ENCODE results near the gene RER1. TPM values are rescaled to one million over a fixed set of nuclear protein-coding genes. Genes with fewer than 3 reads are reported as not detected.

RER1 gene
- total and polyA plus RNA-seq, 9 donors = 51.0 to 224 (median 99.0) TPM

DNA sequence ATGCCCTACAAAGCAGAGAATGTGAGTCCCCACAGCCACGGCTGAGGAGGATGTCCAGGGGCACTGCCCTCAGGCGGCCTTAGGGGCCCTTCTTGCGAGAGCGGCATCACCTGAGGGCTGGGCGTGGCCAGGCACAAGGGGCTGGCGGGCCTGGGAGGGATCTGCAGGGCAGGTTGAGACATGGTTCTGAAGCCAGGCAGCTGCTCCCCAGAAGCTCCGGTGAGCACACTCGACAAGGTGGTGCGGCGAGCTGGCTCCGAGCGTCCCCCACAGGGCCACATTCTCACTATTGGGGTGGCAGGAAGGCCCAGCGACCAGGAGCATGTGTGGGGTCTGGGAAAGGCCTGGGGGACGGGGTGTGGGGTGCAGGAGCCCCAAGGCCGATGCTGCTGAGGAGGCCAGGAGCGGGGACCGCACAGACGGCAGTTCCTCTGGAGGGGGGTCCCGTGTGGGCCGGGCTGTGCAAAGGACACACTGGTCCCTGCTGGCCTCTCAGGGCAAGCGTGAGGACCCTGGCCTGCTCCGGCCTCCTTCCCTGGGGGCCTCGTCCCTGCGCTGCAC lies 47.4 kb upstream of the RER1 start:
- no peak for TF ChIP-seq CTCF (IDR thresholded peaks at IDR 0.05)
- TF ChIP-seq POLR2A (IDR thresholded peaks at IDR 0.05) = no peak
- no peak for TF ChIP-seq EP300 (IDR thresholded peaks at IDR 0.05)
- intact Hi-C loops (cut with DNase I) = no loop called here
- H3K4me3 ChIP-seq = no peak overlapping the region
- no peaks in the 10 kb centered on the region for H3K9me3 ChIP-seq
- no peaks in the 10 kb centered on the region for H3K4me1 ChIP-seq (ENCODE audit: insufficient read depth)
- DNase-seq = peak in 2 of 5 donors; percentile 13 to 22
- H3K36me3 ChIP-seq = no peaks in the 10 kb centered on the region
- H3K27ac ChIP-seq = no peak overlapping the region
- H3K27me3 ChIP-seq = no peaks in the 10 kb centered on the region
- WGBS, 3 donors = 89 to 90% (median 89%) methylated on average over 16 to 24 of the region's 24 CpGs

GRCh38 chr1:2344744-2345296 lies 46.8 kb upstream of the RER1 start:
- TF ChIP-seq EP300 (IDR thresholded peaks at IDR 0.05) (no peak), CTCF (IDR thresholded peaks at IDR 0.05) (no peak), POLR2A (IDR thresholded peaks at IDR 0.05) (no peak)
- no peaks in the 10 kb centered on the region for H3K27me3 ChIP-seq
- intact Hi-C loops (cut with DNase I) = no loop called here
- no peaks in the 10 kb centered on the region for H3K4me1 ChIP-seq (ENCODE audit: insufficient read depth)
- H3K9me3 ChIP-seq = no peaks in the 10 kb centered on the region
- 92 to 94% (median 92%) methylated on average over 29 of the region's 29 CpGs for WGBS, 3 donors
- no peak overlapping the region for H3K4me3 ChIP-seq
- no peak overlapping the region for H3K27ac ChIP-seq
- peak in 3 of 5 donors; percentile 13 to 17 (median 15) for DNase-seq
- no peaks in the 10 kb centered on the region for H3K36me3 ChIP-seq

DNA sequence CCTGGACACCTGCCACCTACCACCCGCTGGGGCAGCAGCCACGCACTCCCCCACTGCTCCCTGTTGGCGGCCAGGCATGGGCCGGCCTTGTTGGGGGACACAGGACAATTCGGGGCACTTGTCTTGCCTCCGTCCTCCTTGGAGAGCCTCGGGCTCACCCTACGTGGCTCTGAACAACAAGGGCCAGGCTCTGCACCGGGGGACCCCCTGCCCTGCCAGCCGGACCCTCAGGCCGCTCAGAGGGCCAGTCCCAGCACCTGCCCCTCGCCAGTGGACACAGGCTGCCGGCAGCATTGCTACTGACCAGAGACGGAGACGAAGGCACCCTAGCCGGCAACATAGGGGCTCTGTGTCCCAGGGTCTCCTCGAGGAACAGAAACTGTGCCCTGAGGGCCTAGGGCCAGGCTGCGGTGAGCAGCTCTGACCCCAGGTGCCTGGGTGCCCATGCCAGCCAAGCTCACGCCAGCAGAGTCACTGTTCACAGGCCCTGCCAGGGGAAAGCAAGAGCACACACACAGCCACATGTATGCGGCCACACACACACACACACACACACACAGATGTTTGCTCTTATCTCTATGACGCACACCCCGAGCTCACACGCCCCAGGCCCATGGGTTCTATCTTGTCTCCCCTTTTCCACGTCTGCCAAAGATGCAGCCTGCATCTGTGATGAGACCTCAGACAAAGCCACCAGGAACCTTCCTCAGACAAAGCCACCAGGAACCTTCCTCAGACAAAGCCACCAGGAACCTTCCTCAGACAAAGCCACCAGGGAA lies 46.2 kb upstream of the RER1 start:
- peak in 4 of 5 donors; percentile 6 to 34 (median 16) for DNase-seq
- TF ChIP-seq POLR2A (IDR thresholded peaks at IDR 0.05) (no peak), CTCF (IDR thresholded peaks at IDR 0.05) (no peak), EP300 (IDR thresholded peaks at IDR 0.05) (no peak)
- Histone ChIP-seq H3K27me3 (no peaks in the 10 kb centered on the region), H3K27ac (no peak overlapping the region), H3K9me3 (no peaks in the 10 kb centered on the region), H3K4me3 (no peak overlapping the region), H3K4me1 (ENCODE audit: insufficient read depth) (no peaks in the 10 kb centered on the region), H3K36me3 (no peaks in the 10 kb centered on the region)
- intact Hi-C loops (cut with DNase I) = no loop called here
- WGBS, 3 donors = 84 to 86% (median 85%) methylated on average over 20 to 24 of the region's 24 CpGs

DNA sequence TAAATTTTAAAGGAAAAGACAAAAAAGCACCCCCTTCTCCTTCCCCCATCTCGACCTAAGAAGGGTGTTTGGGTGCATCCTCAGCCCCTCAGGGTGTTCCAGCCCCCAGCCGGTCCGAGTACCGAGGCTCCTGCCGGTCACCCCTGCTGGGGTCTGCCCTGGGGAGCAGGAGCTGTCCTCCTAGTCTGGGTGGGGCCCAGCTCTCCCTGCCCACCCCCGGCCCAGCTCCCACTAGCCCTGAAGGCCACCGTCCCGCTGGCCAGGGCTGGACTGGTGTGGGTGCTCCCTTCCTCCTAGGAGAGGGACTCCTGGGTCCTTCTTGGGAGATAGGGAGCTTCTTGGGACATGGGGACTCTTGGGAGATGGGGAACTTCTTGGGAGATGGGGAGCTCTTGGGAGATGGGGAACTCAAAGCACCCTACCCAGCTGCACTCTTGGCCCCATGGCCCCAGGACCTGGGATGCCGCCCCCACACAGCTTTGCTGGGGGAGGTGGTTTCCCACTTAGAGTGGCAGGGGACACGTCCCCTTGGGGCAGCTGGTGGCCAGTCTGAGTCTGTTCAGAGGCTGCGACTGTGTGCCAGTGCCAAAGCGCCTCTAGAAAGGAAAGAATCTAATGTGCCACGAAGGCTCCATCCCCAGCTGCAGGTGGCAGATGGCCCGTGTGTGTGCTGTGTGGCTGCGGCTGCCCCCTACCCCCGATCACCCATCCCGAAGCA lies 44.8 kb upstream of the RER1 start:
- Histone ChIP-seq H3K27ac (no peak overlapping the region), H3K36me3 (no peaks in the 10 kb centered on the region), H3K4me1 (ENCODE audit: insufficient read depth) (no peaks in the 10 kb centered on the region), H3K4me3 (no peak overlapping the region), H3K9me3 (no peaks in the 10 kb centered on the region), H3K27me3 (no peaks in the 10 kb centered on the region)
- peak in 3 of 5 donors; percentile 1 to 23 (median 7) for DNase-seq
- WGBS, 3 donors = 77 to 86% (median 82%) methylated on average over 13 to 17 of the region's 17 CpGs
- intact Hi-C loops (cut with DNase I) = no loop called here
- no peak for TF ChIP-seq CTCF (IDR thresholded peaks at IDR 0.05)
- TF ChIP-seq POLR2A (IDR thresholded peaks at IDR 0.05) = no peak
- no peak for TF ChIP-seq EP300 (IDR thresholded peaks at IDR 0.05)
